Fibroblast of skin of left quadriceps (primary cell): ENCODE measurements around the gene HSPA8.

Source experiments
- DNase-seq, 2 experiments: peaks; one replicate each; pipeline ENCODE4 v3.0.0-alpha.2; 2013; ENCODE audit warnings: low read depth in 2 of 2

Gene HSPA8

GRCh38 chr11:123047266-123047946, 14.5 kb downstream of the HSPA8 start:
- DNase-seq: no peak

GRCh38 chr11:123046473-123047259, 15.3 kb downstream of the HSPA8 start:
- no peak for DNase-seq

- no peak for DNase-seq
Observed at GRCh38 chr11:123045101-123045500, 16.8 kb downstream of the HSPA8 start.

GRCh38 chr11:123041185-123041584, 20.8 kb downstream of the HSPA8 start:
- no peak for DNase-seq

GRCh38 chr11:123040111-123040432, 21.9 kb downstream of the HSPA8 start:
- no peak for DNase-seq

GRCh38 chr11:123035831-123036230, 26.1 kb downstream of the HSPA8 start:
- no peak for DNase-seq

GRCh38 chr11:123034597-123034996, 27.3 kb downstream of the HSPA8 start:
- DNase-seq: no peak

GRCh38 chr11:123033895-123034294, 28.0 kb downstream of the HSPA8 start:
- no peak for DNase-seq

- no peak for DNase-seq
Observed at GRCh38 chr11:123030517-123030916, 31.4 kb downstream of the HSPA8 start.

- peak; percentile 20 for DNase-seq
Observed at GRCh38 chr11:123020968-123021367, 41.0 kb downstream of the HSPA8 start.

GRCh38 chr11:123018702-123019101, 43.2 kb downstream of the HSPA8 start:
- DNase-seq: no peak

- DNase-seq: no peak
Observed at GRCh38 chr11:123011510-123011909, 50.4 kb downstream of the HSPA8 start.
